Measurements from ENCODE around the gene SLC12A7. TPM values are rescaled to one million over a fixed set of nuclear protein-coding genes. Genes with fewer than 3 reads are reported as not detected.

Gene SLC12A7
- total and polyA plus RNA-seq, 2 of the 13 experiments (the other 11 are each of a cell fraction or from before 2014, with no cell fraction given): 14.0 to 18.5 TPM

GRCh38 chr5:1042626-1043025 lies 69.2 kb downstream of the SLC12A7 start:
- H4K20me1 ChIP-seq (ENCODE audit: insufficient read depth, low read length): no peaks in the 10 kb centered on the region
- H3K9ac ChIP-seq (ENCODE audit: insufficient read depth, low read depth, low read length): no peak overlapping the region
- no peak overlapping the region for H3K27ac ChIP-seq (ENCODE audit: extremely low read length, insufficient read depth, low read length)
- 0 out of 5 replicates have a peak, but pooled peaks cover 0 to 1% of the 10 kb centered on the region in 2 experiments for H3K27me3 ChIP-seq (ENCODE audit: control insufficient read depth in 1 of 2, insufficient read depth in 2 of 2, low read length in 2 of 2)
- ATAC-seq: no peak
- H3K4me3 ChIP-seq (replicated peaks in 1 of 3; ENCODE audit: insufficient read depth in 1 of 3, low read depth in 2 of 3, low read length in 3 of 3): no peak overlapping the region
- in situ Hi-C loops (cut with HindIII; ENCODE audit: extremely low pct_ligation_motif_present, low pct_unique_long_range_greater_than_20kb): no loop called here
- no peak for FAIRE-seq
- intact Hi-C loops (cut with micrococcal nuclease; ENCODE audit: unreplicated experiment): no loop called here
- ChIA-PET CTCF (ENCODE audit: low intra/inter-chr PET ratio, low total read pairs) (no interaction called here), POLR2A (no interaction called here)
- H3K79me2 ChIP-seq (ENCODE audit: insufficient read depth, low read length): no peaks in the 10 kb centered on the region
- no peak for DNase-seq (ENCODE audit: low spot score)
- H3K4me2 ChIP-seq (ENCODE audit: low read depth, low read length): no peak overlapping the region
- no peaks in the 10 kb centered on the region for H3K36me3 ChIP-seq (replicated peaks in 1 of 2; ENCODE audit: control insufficient read depth in 1 of 2, insufficient read depth in 2 of 2, low read length in 2 of 2)
- BruUV-seq (replicated peaks): no TSS peak
- no peaks in the 10 kb centered on the region for H3K4me1 ChIP-seq (ENCODE audit: insufficient read depth, low read length)
- WGBS (ENCODE audit: low lambda C conversion rate): 16% methylated on average over 7 of the region's 7 CpGs
- H3K9me3 ChIP-seq (ENCODE audit: low read length): no peaks in the 10 kb centered on the region
- H2AFZ ChIP-seq (ENCODE audit: low read length): no peak overlapping the region
- TF ChIP-seq ZNF597 (CRISPR knock-in tag; IDR thresholded peaks at IDR 0.05): no peak
- TF ChIP-seq HNF4A (CRISPR knock-in tag; IDR thresholded peaks at IDR 0.05): no peak
- no peak for TF ChIP-seq KLF15 (CRISPR knock-in tag; IDR thresholded peaks at IDR 0.05; ENCODE audit: borderline replicate concordance)
- no peak for TF ChIP-seq MTERF4 (CRISPR knock-in tag; IDR thresholded peaks at IDR 0.05)
- no peak for TF ChIP-seq FOXP1 (IDR thresholded peaks at IDR 0.05)
- TF ChIP-seq FOXP1 (CRISPR knock-in tag; IDR thresholded peaks at IDR 0.05): no peak
- no peak for TF ChIP-seq ATF1 (CRISPR knock-in tag; IDR thresholded peaks at IDR 0.05)
- no peak for TF ChIP-seq RORA (CRISPR knock-in tag; IDR thresholded peaks at IDR 0.05)
- TF ChIP-seq GFI1 (CRISPR knock-in tag; IDR thresholded peaks at IDR 0.05; ENCODE audit: borderline replicate concordance): no peak
- TF ChIP-seq HDAC1 (CRISPR knock-in tag; IDR thresholded peaks at IDR 0.05): no peak
- no peak for TF ChIP-seq ZNF879 (CRISPR knock-in tag; IDR thresholded peaks at IDR 0.05)
- TF ChIP-seq ZNF329 (CRISPR knock-in tag; IDR thresholded peaks at IDR 0.05; ENCODE audit: low read depth): no peak
- TF ChIP-seq SIX4 (CRISPR knock-in tag; IDR thresholded peaks at IDR 0.05): no peak
- no peak for TF ChIP-seq KLF9 (CRISPR knock-in tag; IDR thresholded peaks at IDR 0.05; ENCODE audit: low read depth)
